ENCODE data around the gene RAP1A.
A peak's percentile ranks its signal among the peaks of the same experiment; 100 is the strongest.

Gene RAP1A

GRCh38 chr1:111746614-111746999 is 127.0 kb downstream of the RAP1A start:
- no peak overlapping the region for H3K27ac ChIP-seq (ENCODE audit: poor library complexity, severe bottlenecking)
- H3K36me3 ChIP-seq (ENCODE audit: low read depth) = no peaks in the 10 kb centered on the region
- H3K4me3 ChIP-seq (ENCODE audit: severe bottlenecking) = no peak overlapping the region
- ATAC-seq (ENCODE audit: low read depth) (no peak), DNase-seq (ENCODE audit: low spot score) (no peak)
- TF ChIP-seq, protein P1, sequence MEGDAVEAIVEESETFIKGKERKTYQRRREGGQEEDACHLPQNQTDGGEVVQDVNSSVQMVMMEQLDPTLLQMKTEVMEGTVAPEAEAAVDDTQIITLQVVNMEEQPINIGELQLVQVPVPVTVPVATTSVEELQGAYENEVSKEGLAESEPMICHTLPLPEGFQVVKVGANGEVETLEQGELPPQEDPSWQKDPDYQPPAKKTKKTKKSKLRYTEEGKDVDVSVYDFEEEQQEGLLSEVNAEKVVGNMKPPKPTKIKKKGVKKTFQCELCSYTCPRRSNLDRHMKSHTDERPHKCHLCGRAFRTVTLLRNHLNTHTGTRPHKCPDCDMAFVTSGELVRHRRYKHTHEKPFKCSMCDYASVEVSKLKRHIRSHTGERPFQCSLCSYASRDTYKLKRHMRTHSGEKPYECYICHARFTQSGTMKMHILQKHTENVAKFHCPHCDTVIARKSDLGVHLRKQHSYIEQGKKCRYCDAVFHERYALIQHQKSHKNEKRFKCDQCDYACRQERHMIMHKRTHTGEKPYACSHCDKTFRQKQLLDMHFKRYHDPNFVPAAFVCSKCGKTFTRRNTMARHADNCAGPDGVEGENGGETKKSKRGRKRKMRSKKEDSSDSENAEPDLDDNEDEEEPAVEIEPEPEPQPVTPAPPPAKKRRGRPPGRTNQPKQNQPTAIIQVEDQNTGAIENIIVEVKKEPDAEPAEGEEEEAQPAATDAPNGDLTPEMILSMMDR (IDR thresholded peaks at IDR 0.05; ENCODE audit: poor library complexity, severe bottlenecking) = no peak
- H3K4me1 ChIP-seq (ENCODE audit: insufficient read depth, poor library complexity, severe bottlenecking) = no peaks in the 10 kb centered on the region
- H3K9me3 ChIP-seq (ENCODE audit: severe bottlenecking) = no peaks in the 10 kb centered on the region
- H3K27me3 ChIP-seq (ENCODE audit: insufficient read depth, poor library complexity, severe bottlenecking) = no peaks in the 10 kb centered on the region

DNA sequence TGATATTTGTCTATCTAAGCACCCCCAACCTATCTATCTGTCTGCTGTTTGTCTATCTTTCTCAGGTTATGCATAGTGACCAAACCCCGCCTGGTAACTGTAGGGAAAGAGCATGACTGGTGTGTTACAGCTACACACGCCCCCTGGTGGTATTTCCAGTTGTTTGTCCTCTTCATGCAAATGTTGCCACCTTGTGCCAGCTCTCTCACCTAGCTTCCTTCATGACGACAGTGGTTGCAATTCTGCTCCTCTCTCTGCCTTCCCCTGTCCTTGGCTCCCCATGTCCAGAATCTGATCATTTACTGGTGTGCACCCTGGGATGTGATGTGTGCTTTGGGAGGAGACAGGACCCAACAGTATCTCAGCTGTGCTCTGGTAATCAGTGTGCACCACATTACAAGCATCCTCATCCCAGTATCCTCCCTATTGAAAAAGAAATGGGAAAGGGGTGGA is 127.7 kb downstream of the RAP1A start:
- H3K9me3 ChIP-seq (ENCODE audit: severe bottlenecking) = no peaks in the 10 kb centered on the region
- no peaks in the 10 kb centered on the region for H3K36me3 ChIP-seq (ENCODE audit: low read depth)
- H3K4me3 ChIP-seq (ENCODE audit: severe bottlenecking) = no peak overlapping the region
- peak; percentile 79 for ATAC-seq (ENCODE audit: low read depth)
- H3K4me1 ChIP-seq (ENCODE audit: insufficient read depth, poor library complexity, severe bottlenecking) = no peaks in the 10 kb centered on the region
- peak; percentile 75 for DNase-seq (ENCODE audit: low spot score)
- no peak overlapping the region for H3K27ac ChIP-seq (ENCODE audit: poor library complexity, severe bottlenecking)
- no peaks in the 10 kb centered on the region for H3K27me3 ChIP-seq (ENCODE audit: insufficient read depth, poor library complexity, severe bottlenecking)
- TF ChIP-seq, protein P1 (IDR thresholded peaks at IDR 0.05; ENCODE audit: poor library complexity, severe bottlenecking) = peak; percentile 80

DNA sequence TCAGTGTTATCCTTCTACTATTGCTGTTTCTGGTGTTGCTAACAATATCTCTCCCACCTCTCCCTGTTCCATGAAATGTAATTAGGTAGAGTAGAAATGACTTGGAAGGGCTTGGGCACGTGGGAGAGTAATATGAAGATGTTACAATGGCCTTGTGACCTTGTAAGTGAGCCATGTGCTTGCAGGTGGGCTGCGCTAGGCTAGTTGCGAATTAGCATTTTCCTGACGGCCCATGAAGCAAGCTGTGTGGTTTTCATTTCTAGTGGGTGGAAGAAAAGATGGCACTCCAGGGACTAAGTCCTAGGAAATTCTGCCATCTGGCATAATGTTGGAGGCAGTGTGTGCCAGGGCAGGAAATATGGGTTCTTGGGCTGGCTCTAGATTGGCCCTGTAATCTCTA is 128.4 kb downstream of the RAP1A start:
- ATAC-seq (ENCODE audit: low read depth) (no peak), DNase-seq (ENCODE audit: low spot score) (no peak)
- no peak overlapping the region for H3K4me3 ChIP-seq (ENCODE audit: severe bottlenecking)
- no peaks in the 10 kb centered on the region for H3K4me1 ChIP-seq (ENCODE audit: insufficient read depth, poor library complexity, severe bottlenecking)
- H3K36me3 ChIP-seq (ENCODE audit: low read depth) = no peaks in the 10 kb centered on the region
- no peaks in the 10 kb centered on the region for H3K9me3 ChIP-seq (ENCODE audit: severe bottlenecking)
- H3K27me3 ChIP-seq (ENCODE audit: insufficient read depth, poor library complexity, severe bottlenecking) = no peaks in the 10 kb centered on the region
- H3K27ac ChIP-seq (ENCODE audit: poor library complexity, severe bottlenecking) = no peak overlapping the region
- TF ChIP-seq, protein P1 (IDR thresholded peaks at IDR 0.05; ENCODE audit: poor library complexity, severe bottlenecking) = no peak

DNA sequence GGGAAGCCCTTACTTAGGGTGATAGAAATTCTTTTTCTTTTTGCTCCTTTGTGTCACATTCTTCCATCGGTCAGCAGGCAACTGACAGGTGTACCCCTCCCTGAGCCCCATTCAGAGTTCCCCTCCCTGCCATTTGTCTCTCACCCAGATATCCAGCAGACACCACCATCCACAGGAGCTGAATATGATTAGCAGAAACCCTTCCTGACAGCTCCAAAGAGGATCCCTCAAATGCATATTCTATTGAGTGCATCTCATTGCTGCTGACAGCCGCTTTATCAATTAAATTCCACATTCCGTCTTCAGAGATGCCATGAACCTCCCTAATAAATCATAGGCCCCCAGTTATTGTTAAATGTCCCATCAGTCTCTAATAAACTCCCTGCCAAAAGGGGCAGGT is 130.0 kb downstream of the RAP1A start:
- Histone ChIP-seq H3K36me3 (ENCODE audit: low read depth) (no peaks in the 10 kb centered on the region), H3K27ac (ENCODE audit: poor library complexity, severe bottlenecking) (no peak overlapping the region), H3K4me1 (ENCODE audit: insufficient read depth, poor library complexity, severe bottlenecking) (peaks cover 4% of the 10 kb centered on the region), H3K4me3 (ENCODE audit: severe bottlenecking) (no peak overlapping the region), H3K27me3 (ENCODE audit: insufficient read depth, poor library complexity, severe bottlenecking) (no peaks in the 10 kb centered on the region), H3K9me3 (ENCODE audit: severe bottlenecking) (no peaks in the 10 kb centered on the region)
- TF ChIP-seq, protein P1 (IDR thresholded peaks at IDR 0.05; ENCODE audit: poor library complexity, severe bottlenecking) = no peak
- no peak for ATAC-seq (ENCODE audit: low read depth)
- no peak for DNase-seq (ENCODE audit: low spot score)

DNA sequence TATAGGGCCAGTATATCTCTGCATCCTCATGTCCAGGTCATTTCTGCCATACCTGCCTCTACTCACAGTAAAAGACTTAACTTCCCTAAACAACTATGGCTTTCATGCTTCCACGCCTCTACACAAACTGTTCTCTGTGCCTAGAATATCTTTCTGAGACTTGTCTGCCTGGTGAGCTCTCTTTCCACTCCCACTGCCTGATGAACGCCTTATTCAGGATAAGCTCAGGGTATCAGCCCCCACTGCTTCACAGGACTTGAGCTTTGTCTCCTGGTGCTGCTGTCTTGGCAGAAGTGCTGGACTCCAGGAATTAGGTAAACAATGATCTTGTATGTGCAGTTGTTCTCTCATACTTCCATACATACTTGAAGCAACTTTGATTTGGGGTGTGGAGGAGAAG is 131.3 kb downstream of the RAP1A start:
- Histone ChIP-seq H3K36me3 (ENCODE audit: low read depth) (no peaks in the 10 kb centered on the region), H3K27ac (ENCODE audit: poor library complexity, severe bottlenecking) (no peak overlapping the region), H3K4me3 (ENCODE audit: severe bottlenecking) (no peak overlapping the region), H3K4me1 (ENCODE audit: insufficient read depth, poor library complexity, severe bottlenecking) (peaks cover 6% of the 10 kb centered on the region), H3K27me3 (ENCODE audit: insufficient read depth, poor library complexity, severe bottlenecking) (no peaks in the 10 kb centered on the region), H3K9me3 (ENCODE audit: severe bottlenecking) (no peaks in the 10 kb centered on the region)
- no peak for ATAC-seq (ENCODE audit: low read depth)
- TF ChIP-seq, protein P1 (IDR thresholded peaks at IDR 0.05; ENCODE audit: poor library complexity, severe bottlenecking) = no peak
- no peak for DNase-seq (ENCODE audit: low spot score)

All from RWPE2 (cell line).